Hair follicular keratinocyte (primary cell): Measurements from ENCODE around the gene LLGL1. TPM values are rescaled to one million over a fixed set of nuclear protein-coding genes. Genes with fewer than 3 reads are reported as not detected.

ENCODE experiments used
- total RNA-seq: library from RNA; depleted of rRNA; stranded (reverse); fragments of >200 nt; gene quantifications from 2 replicates; pipeline ENCODE4 v1.2.3, GENCODE V29; 2015

The LLGL1 gene
- 41.0 and 46.0 TPM in 2 replicates for total RNA-seq

DNA sequence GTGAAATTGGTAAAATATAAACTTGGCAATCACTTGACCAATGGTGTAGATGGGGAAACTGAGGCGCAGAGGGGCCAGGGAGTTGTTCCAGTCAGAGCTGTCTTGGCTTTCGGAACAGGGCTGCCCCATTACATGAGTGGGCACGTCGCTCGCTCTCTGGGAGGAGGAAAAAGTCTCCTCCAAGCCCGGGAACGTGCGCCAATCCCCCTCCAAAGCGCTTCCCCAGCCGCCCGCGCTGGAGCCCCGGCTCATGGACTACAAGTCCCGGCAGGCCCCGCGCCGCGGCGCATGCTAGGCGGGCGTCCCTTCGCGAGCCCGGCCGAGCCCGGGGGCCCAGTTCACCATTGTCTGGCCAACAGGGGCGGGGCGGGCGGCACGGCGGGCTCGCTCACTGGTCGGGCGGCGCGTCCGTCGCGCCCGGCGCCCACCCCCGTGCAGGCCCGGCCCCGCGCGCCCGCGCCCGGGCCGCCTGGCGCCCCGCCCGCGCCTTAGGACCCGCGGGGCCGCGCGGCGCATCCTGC, at the start of gene LLGL1:
LLGL1 (plus strand) TSS at position 515 of the 521 bp plus-strand sequence. CDS start 48 bp downstream, outside the sequence.

DNA sequence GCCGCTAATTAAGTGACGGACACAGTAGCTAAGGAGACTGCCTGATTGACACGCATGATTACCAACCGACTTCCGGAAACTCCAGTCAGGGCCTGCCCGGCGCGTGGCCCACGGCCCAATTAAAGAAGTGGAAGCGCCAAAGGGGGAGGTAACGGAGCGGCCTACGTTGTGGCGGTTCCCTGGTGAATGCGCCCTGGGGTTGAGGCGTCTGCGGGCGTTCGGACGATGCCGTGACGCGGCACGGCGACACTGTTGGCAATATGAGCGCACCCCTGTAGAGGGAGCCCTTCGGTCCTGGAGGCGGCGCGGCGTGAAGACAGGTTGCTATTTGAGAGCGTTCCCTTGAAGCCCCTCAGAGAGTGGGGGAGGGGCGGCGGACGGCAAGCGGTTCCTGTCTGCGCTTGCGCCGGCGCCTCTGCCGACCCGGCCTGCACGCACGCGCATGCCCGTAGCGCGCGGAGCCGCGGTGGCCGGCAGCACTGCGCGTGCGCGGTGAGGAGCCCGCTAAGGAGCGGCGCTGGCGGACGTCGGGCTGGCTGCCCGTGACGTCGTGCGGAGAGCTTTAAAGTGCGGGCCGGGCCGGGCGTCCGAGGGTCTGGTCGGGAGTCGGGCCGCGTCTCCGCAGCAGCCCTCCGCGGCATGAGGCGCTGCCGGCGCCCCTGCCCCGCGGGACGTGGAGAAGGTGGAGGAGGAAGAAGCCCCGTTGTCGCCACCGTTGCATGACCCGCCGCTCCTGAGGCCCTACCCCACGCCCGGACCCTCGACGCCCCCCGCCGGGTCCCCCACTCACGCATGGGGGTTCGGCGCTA, 41.9 kb upstream of the LLGL1 start, which contains the start of gene ALKBH5:
ALKBH5 (plus strand) TSS at position 495 of the 809 bp plus-strand sequence. CDS start 416 bp downstream, outside the sequence.

DNA sequence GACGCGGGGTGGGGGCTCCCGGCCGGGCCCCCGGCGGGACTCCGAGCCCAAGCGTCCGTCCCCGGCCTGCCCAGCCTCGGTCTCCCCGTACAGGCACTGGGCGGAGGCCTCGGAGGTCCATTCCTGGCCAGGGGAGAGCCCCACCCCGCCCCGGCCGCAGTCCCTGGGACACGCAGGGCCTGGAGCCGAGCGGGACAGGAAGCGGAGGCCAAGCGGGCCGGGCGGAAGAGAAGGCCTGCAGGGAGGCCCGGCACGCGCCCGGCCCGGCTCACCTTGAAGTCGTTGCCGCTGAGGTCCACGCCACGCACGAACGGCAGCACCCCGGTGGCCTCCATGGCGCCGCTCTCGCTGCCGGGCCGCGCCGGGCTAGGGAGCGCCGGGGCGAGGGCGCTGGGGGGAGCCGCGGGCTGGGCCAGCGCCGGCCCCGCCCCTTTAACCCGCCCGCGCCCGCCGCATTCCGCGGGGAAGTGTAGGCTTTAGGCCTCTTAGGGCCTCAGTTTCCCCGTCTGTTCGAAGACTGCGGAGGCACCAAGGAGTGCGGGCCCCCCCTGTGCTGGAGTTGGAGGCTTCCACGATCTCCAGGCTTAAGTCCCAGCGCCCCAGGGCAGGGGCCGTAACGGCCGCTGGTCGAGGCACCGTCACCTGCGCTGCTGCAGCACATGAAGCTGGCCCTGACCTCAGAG, 33.1 kb downstream of the LLGL1 start, which contains the start of gene FLII:
FLII (minus strand) TSS at position 383 of the 683 bp plus-strand sequence; CDS start at position 335, 48 bp downstream.

DNA sequence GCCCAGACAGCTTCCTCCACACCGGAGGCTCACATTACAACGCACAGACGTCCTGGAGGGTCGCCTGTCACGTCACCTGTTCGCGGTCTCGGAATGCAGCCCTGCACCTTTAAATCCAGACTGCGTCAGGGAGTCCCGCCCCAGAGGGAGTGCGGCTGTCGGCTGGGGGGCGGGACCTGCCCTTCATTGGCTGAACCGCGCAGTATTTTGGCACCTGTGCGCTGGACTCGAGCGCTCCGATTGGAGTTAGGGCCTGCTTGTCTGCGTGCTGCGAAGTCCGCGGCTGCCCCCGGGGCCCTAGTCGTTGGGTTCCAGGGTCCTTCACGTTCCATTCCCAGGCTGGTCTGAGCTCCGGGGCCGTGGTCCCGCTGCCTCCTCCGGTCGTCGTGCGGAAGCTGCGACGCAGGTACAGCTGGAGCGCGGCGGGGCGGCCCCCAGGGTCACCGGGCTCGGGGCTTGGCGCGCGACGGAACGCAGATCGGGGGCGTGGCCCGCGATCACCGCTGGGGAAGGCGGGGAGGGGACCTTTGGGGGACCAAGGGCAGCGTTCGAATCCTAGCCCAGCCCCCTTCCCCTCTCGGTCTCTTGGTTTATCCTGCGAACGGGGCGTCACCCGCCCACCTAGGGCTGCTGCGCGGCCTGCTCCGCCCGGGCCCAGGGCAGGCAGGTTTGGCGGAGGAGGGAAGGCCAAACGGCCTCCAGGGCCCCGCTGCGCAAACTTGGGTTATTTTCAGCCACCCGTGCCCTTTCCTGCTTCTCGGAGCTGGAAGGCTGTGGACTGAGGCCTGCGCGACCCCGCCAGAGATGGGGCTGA, 35.1 kb downstream of the LLGL1 start, which contains the start of gene MIEF2:
MIEF2 (plus strand) TSS at position 331 of the 814 bp plus-strand sequence. CDS start 2,059 bp downstream, outside the sequence.

Other genes starting within 250 kb of the LLGL1 start
- gene ATPAF2, start 186.5 kb upstream of the LLGL1 start, total RNA-seq = 15.5 and 15.8 TPM in 2 replicates
- gene GID4, start 186.2 kb upstream of the LLGL1 start, total RNA-seq = 10.8 and 15.9 TPM in 2 replicates
- gene DRG2, start 137.7 kb upstream of the LLGL1 start, total RNA-seq = 39.2 and 55.4 TPM in 2 replicates
- gene MYO15A, start 116.9 kb upstream of the LLGL1 start, total RNA-seq = 0.38 and 1.6 TPM in 2 replicates
- 77.3 and 88.1 TPM in 2 replicates for gene ALKBH5, start 41.8 kb upstream of the LLGL1 start, total RNA-seq
- 378 and 446 TPM in 2 replicates for gene FLII, start 33.1 kb downstream of the LLGL1 start, total RNA-seq
- gene MIEF2, start 35.0 kb downstream of the LLGL1 start, total RNA-seq = 6.8 and 9.4 TPM in 2 replicates
- 22.4 and 22.8 TPM in 2 replicates for gene TOP3A, start 89.4 kb downstream of the LLGL1 start, total RNA-seq
- 6.4 and 8.8 TPM in 2 replicates for gene SMCR8, start 89.7 kb downstream of the LLGL1 start, total RNA-seq
- gene SHMT1, start 137.9 kb downstream of the LLGL1 start, total RNA-seq = 17.9 and 47.7 TPM in 2 replicates
- gene EVPLL, start 152.1 kb downstream of the LLGL1 start, total RNA-seq = 0.04 TPM in 1 of 2 replicates, not detected in the other